Dermis lymphatic vessel endothelial cell (primary cell): Measurements from ENCODE around the gene ZNF22. TPM values are rescaled to one million over a fixed set of nuclear protein-coding genes. Genes with fewer than 3 reads are reported as not detected.

ENCODE experiments used
- total RNA-seq: library from RNA; depleted of rRNA; stranded (reverse); fragments of >200 nt; gene quantifications from 2 replicates; pipeline ENCODE4 v1.2.1, GENCODE V29; 2014

Gene ZNF22
- total RNA-seq, result 34.6 and 45.2 TPM in 2 replicates

DNA sequence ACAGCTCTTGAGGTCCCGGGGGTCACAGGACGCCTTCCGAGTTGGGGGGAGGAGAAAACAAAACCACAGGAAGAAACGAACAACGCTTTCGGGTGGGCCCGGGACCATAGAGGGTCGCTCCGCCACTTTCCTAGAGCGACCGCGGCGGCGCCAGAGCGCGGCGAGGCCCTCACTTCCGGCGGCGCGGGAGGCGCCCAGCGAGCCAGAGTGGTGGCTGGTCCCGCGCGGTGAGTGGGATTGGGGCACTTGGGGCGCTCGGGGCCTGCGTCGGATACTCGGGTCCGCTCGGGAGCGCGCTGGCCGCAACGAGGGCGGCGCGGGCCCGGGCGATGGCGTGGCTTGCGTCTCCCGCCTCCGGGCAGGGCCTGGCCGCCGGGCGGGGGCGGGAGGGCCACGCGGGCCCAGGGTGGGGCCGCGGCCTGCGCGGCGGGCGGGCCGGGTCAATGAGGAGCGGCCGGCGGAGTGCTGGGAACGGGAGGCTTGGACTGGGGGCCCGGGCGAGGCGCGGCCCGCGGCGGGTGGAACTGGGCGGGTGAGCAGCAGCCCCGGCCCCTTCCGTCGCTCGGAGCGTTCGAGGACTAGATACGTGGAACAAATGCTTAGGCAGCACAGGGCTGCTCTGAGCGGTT, at the start of gene ZNF22:
Gene ZNF22, plus strand, starts transcription at position 172 of the 629 bp plus-strand sequence. CDS start 2,446 bp downstream, outside the sequence.

DNA sequence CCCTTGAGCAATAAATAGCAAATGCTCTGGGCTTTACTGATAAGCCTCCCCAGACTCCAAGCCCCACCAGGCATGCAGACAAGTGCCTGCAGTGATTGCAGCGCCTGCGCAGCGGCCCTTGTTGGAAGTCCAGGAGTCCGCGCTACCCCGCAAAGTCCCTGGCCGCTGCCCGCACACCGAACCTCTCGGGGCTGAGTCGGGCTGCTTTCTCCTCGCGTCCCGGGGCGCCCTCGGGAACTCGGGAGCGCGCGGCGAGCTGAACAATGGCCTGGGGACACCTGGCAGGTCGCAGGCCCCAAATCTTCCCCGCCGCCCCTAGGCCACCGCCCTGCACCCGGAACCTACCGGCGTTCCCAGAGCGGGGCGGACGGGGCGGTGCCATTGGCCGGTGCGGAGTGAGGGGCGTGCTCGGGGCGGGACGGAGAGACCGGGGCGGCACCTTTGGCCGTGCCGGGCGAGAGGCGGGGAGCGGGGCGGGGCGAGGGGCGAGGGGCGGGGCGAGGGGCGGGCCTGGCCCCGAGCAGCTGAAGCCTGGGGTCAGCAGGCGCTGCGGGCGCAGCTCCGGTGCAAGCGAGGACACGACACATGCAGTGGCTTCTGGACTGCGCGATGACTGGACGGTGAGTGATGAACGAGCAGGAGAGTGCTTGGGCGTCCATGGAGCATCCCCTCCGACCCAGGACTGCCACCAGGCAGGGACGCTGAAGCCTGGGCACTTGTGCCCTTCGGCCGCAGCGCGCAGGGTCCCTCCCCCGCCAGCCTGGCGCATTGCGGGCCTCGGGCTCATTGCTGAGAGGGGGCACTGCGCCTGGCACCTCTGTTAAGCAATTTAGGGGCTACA, 41.3 kb upstream of the ZNF22 start, which contains the start of gene RASSF4:
Gene RASSF4, plus strand, starts transcription at position 556 of the 841 bp plus-strand sequence. CDS start 10,401 bp downstream, outside the sequence.

DNA sequence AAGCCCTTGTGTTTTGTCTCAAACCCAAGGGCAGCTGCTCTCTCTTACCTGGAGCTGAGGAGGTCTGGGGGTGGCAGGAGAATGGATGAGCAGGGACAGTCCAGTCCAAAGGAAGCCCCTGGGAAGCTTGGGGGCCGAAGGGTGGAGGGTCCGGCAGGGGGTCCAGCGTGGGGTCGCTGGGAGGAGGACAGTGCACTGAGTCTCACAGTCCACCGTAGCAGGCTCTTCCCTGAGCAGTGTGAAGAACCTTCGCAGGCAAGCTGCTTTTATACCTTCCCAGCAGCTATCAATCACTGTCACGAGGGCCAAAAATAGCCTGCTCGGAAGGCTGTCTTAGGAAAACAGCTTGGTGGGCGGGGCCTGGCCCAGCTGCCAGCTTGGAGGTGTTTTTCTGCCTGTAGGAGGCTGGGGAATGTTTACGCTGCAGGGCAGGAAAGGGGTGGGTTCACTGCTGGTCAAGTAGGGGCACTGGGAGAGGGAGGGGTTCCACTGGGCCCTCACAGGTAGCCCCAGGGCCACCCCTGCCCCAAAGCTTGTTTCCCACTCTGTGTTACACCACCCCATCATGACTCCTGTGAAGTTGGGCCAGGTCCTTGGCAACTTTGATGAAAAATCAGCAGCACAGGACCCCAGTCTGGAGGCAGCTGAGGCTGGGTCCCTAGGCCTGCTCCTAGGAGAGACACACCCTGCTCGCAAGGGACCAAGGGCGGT, 22.0 kb upstream of the ZNF22 start, which contains the start of gene DEPP1:
Gene DEPP1, minus strand, starts transcription at position 240 of the 711 bp plus-strand sequence. CDS start 779 bp downstream, outside the sequence.

Other genes starting within 250 kb of the ZNF22 start
- not detected in 2 replicates for gene TMEM72, start 89.6 kb upstream of the ZNF22 start, total RNA-seq
- gene RASSF4, start 41.1 kb upstream of the ZNF22 start, total RNA-seq, result 14.1 and 18.0 TPM in 2 replicates
- 104 and 241 TPM in 2 replicates for gene DEPP1, start 22.1 kb upstream of the ZNF22 start, total RNA-seq